Measurements from ENCODE around the gene USH2A.

DNA sequence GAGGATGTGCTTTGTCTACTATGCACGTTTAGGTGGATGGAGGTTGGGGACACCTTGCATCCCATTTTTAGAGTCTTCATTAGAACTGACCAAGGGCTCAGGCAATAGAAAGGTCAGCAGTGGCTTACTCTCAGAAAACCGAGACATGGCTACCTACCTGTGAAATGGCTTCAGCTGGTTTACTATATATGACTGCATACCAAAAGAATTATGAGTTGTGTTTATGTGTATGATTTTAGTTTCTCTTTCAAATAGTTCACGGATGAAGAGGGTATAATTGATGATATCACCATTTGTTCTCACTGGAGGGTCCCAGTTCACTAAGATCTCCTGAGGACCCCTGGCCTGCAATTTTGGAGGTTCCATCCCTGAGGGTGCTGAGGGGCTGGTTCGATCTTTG lies 749.3 kb downstream of the USH2A start:
- TF ChIP-seq SP1 (IDR thresholded peaks at IDR 0.05; ENCODE audit: low read depth) (no peak), ZNF274 (IDR thresholded peaks at IDR 0.05; ENCODE audit: low read depth, low read length) (no peak), CTCF (IDR thresholded peaks at IDR 0.05 in 2 of 3, conservative IDR thresholded peaks at IDR 0.05 in 1 of 3; ENCODE audit: borderline replicate concordance in 1 of 3, insufficient read depth in 1 of 3, low read depth in 2 of 3, low read length in 2 of 3) (no peak), EZH2 (IDR thresholded peaks at IDR 0.05) (no peak)

Data from HCT116 (cell line).